B cell (primary cell): ENCODE data around the gene TBC1D17. TPM values are rescaled to one million over a fixed set of nuclear protein-coding genes. Genes with fewer than 3 reads are reported as not detected.
A peak's percentile ranks its signal among the peaks of the same experiment; 100 is the strongest.

Source experiments
- ATAC-seq: fragments of 200-7000 bp; cut with Tn5 transposase; one replicate; pipeline ENCODE4 v1.10.0; 2021; ENCODE audit warnings: low read depth, mild to moderate bottlenecking, moderate number of reproducible peaks, moderate library complexity
- CTCF ChIA-PET: fragments of 350-600 bp; sonication (Branson Sonifier 250); formaldehyde crosslinking; loops from one replicate; lab custom pipeline; 2021; ENCODE audit warnings: antibody characterized with exemption, inconsistent platforms; lab: Charles Lee
- POLR2A ChIA-PET: fragments of 350-600 bp; sonication (Branson Sonifier 250); formaldehyde crosslinking; loops from one replicate; lab custom pipeline; 2021; ENCODE audit warnings: antibody characterized with exemption; lab: Charles Lee
- DNase-seq: peaks from one replicate; pipeline ENCODE4 v3.0.0; 2013
- H2AFZ ChIP-seq: 2 replicates; pipeline ENCODE4 v1.6.1; 2012; ENCODE audit warnings: mild to moderate bottlenecking, low read depth, low read length; ENCODE audit not compliant: insufficient read depth, poor library complexity, severe bottlenecking
- H3K27ac ChIP-seq, 2 donors: 1 replicate in 1 of 2; 2 replicates in 1 of 2; pipeline ENCODE4 v1.5.1; 2012 to 2013; ENCODE audit warnings: low read length in 2 of 2, mild to moderate bottlenecking in 2 of 2, moderate library complexity in 1 of 2
- H3K27me3 ChIP-seq, 4 experiments: fragments of 200-600 bp in 1 of 4; sonication (generic) in 1 of 4; replicated peaks in 1 of 4; 1 replicate in 2 of 4; 2 replicates in 2 of 4; pipeline versions ENCODE4 v1.6.1 to v1.7.0; 2013 to 2016; ENCODE audit warnings: low read length in 3 of 4, mild to moderate bottlenecking in 2 of 4, mixed read lengths in 1 of 4, moderate library complexity in 1 of 4; ENCODE audit not compliant: insufficient read depth in 4 of 4, control insufficient read depth in 3 of 4; ENCODE audit errors: control extremely low read depth in 1 of 4
- H3K36me3 ChIP-seq, 2 experiments: replicated peaks in 1 of 2; 1 replicate in 1 of 2; 2 replicates in 1 of 2; pipeline versions ENCODE4 v1.6.1 to v1.7.1; 2013; ENCODE audit warnings: low read length in 1 of 2; ENCODE audit not compliant: insufficient read depth in 2 of 2, control insufficient read depth in 1 of 2; ENCODE audit errors: control extremely low read depth in 1 of 2, extremely low read depth in 1 of 2
- H3K4me1 ChIP-seq, 2 donors: fragments of 200-600 bp in 1 of 2; sonication (generic) in 1 of 2; 1 replicate in 1 of 2; 2 replicates in 1 of 2; pipeline versions ENCODE4 v1.5.1 to v1.6.1; 2013 to 2017; ENCODE audit warnings: low read length in 2 of 2; ENCODE audit not compliant: control insufficient read depth in 2 of 2, insufficient read depth in 2 of 2
- H3K4me2 ChIP-seq: replicated peaks from 2 replicates; pipeline ENCODE3; 2012; ENCODE audit warnings: mild to moderate bottlenecking, low read depth, low read length; ENCODE audit not compliant: poor library complexity, severe bottlenecking
- H3K4me3 ChIP-seq, 5 experiments: fragments of 200-600 bp in 1 of 5; sonication (generic) in 1 of 5; 1 replicate in 3 of 5; 2 replicates in 2 of 5; pipeline versions ENCODE4 v1.5.1 to v1.7.0; 2011 to 2016; ENCODE audit warnings: low read length in 4 of 5, mild to moderate bottlenecking in 4 of 5, low read depth in 2 of 5, control low read depth in 1 of 5, moderate library complexity in 1 of 5; ENCODE audit not compliant: insufficient read depth in 1 of 5; ENCODE audit errors: control extremely low read depth in 1 of 5, extremely low read depth in 1 of 5
- H3K79me2 ChIP-seq: fragments of 200-600 bp; sonication (generic); one replicate; pipeline ENCODE4 v1.6.0; 2016; ENCODE audit warnings: low read length; ENCODE audit not compliant: control insufficient read depth, insufficient read depth
- H3K9ac ChIP-seq: fragments of 200-600 bp; sonication (generic); 2 replicates; pipeline ENCODE4 v1.6.1; 2017; ENCODE audit warnings: mild to moderate bottlenecking, low read length, moderate library complexity
- H3K9me3 ChIP-seq, 3 donors: one replicate each; pipeline versions ENCODE4 v1.6.1 to v1.7.1; 2013; ENCODE audit warnings: low read length in 2 of 3; ENCODE audit not compliant: control insufficient read depth in 2 of 3, insufficient read depth in 1 of 3; ENCODE audit errors: control extremely low read depth in 1 of 3
- H4K20me1 ChIP-seq: 2 replicates; pipeline ENCODE4 v1.6.0; 2012; ENCODE audit warnings: mild to moderate bottlenecking, low read length; ENCODE audit not compliant: insufficient read depth, control insufficient read depth, poor library complexity, severe bottlenecking
- H3K27ac Mint-ChIP-seq: one replicate; pipeline ENCODE4 v1.8.0; 2021; ENCODE audit warnings: mixed read lengths
- H3K27me3 Mint-ChIP-seq: one replicate; pipeline ENCODE4 v1.8.0; 2021; ENCODE audit warnings: mixed read lengths
- H3K4me1 Mint-ChIP-seq: one replicate; pipeline ENCODE4 v1.8.0; 2021; ENCODE audit warnings: mixed read lengths
- H3K4me3 Mint-ChIP-seq: one replicate; pipeline ENCODE4 v1.8.0; 2021; ENCODE audit warnings: mixed read lengths
- H3K9me3 Mint-ChIP-seq: one replicate; pipeline ENCODE4 v1.8.0; 2022; ENCODE audit warnings: mixed read lengths; ENCODE audit not compliant: insufficient read depth
- CTCF ChIP-seq: fragments of 200-600 bp; IDR thresholded peaks from one replicate; pipeline ENCODE4 v1.8.0; 2022; ENCODE audit warnings: antibody characterized with exemption, mild to moderate bottlenecking
- EZH2 ChIP-seq: IDR thresholded peaks from 2 replicates; pipeline ENCODE4 v1.6.1; 2012; ENCODE audit warnings: borderline replicate concordance, low read depth, mild to moderate bottlenecking, moderate library complexity, low read length; ENCODE audit not compliant: insufficient read depth, poor library complexity, severe bottlenecking
- WGBS: methylation state at CpG from one replicate; pipeline ENCODE4 v1.1.5; 2013; ENCODE audit warnings: missing lambda C conversion rate; ENCODE audit not compliant: insufficient coverage; 5-methylcytosine and 5-hydroxymethylcytosine counted together
- intact Hi-C: fragments of 100-400 bp; cut with micrococcal nuclease; formaldehyde crosslinking; loops from one replicate; pipeline ENCODE4 v1.10.0; 2022
- polyA plus RNA-seq: library from polyadenylated mRNA; depleted of rRNA; stranded (reverse); fragments of >200 nt; gene quantifications from 2 replicates; pipeline ENCODE4 v1.2.3, GENCODE V29; 2012
- total RNA-seq, 2 donors: library from RNA; stranded (reverse); fragments of 120-200 nt in 1 of 2; gene quantifications; 1 replicate in 1 of 2; 2 replicates in 1 of 2; pipeline versions ENCODE4 v1.2.3 to v1.2.4, GENCODE V29; 2013 to 2022

The TBC1D17 gene
- total and polyA plus RNA-seq, 2 donors (not counting 1 experiment from before 2014, with no cell fraction given) = 85.7 to 98.7 TPM

DNA sequence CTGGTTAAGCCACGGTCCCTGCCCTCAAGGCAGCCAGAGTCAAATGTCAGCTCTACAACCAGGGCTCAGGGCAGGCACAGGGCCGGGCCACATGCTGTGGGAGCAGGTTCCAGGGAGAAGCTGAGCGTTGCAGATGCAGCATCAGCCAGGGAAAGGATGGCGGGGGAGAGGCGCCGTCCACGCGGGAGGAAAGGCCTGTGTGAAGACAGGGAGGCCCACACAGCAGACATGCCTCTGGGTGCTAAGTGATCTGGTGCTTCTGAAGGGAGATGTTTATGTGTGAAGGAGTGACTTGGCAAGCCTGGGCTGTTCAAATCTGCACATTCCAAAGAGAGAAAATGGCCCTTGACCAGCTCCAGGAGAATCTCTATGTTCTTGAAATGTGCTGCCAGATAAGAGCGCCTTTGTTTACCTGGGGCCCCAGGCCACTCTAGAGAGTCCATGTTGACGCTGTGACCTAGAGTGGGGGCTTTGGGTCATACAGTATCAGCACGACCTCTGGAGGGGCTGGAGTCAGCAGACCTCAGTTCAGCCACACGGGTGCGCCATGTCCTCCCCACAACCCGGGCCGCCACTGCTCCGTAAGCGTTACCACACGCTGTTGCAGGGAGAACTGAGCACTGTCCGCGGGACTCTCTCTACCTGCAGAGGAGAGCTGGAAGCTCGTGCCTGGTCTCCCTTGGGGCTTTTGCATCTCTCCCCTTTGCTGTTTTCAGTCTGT is 35.6 kb downstream of the TBC1D17 start:
- Histone ChIP-seq H3K36me3 (peaks cover 0 to 57% of the 10 kb centered on the region in 2 experiments), H3K9ac (no peak overlapping the region), H3K4me3 (no peak overlapping the region), H3K4me1 (peaks cover 18 to 32% of the 10 kb centered on the region in 2 donors), H3K27ac (no peak overlapping the region), H3K4me2 (no peak overlapping the region), H2AFZ (no peak overlapping the region), H4K20me1 (peaks cover 39% of the 10 kb centered on the region), H3K27me3 (no peaks in the 10 kb centered on the region), H3K9me3 (peaks cover 0 to 3% (median 0%) of the 10 kb centered on the region in 3 donors), H3K79me2 (peaks cover 44% of the 10 kb centered on the region)
- Mint-ChIP-seq H3K4me1 (peaks cover 66% of the 10 kb centered on the region), H3K4me3 (no peak overlapping the region), H3K27ac (peak overlapping the region; percentile 80), H3K27me3 (no peaks in the 10 kb centered on the region), H3K9me3 (no peaks in the 10 kb centered on the region)
- no peak for DNase-seq
- CTCF ChIA-PET = interaction anchor here (0.8 to 3.7 kb wide), 2 partner anchors 16 to 23 kb away, joined by 3 to 16 read pairs; partner anchors contain the start of gene IL4I1
- no peak for ATAC-seq
- POLR2A ChIA-PET = no interaction called here
- intact Hi-C loops = no loop called here
- WGBS = 90% methylated on average over 21 of the region's 21 CpGs
- TF ChIP-seq EZH2 (no peak), CTCF (no peak)

- peaks cover 17 to 28% of the 10 kb centered on the region in 2 donors for H3K4me1 ChIP-seq
- ATAC-seq (no peak), DNase-seq (no peak)
- peaks cover 46% of the 10 kb centered on the region for H3K79me2 ChIP-seq
- no peak for TF ChIP-seq CTCF
- TF ChIP-seq EZH2 = no peak
- WGBS = 91% methylated on average over 9 of the region's 10 CpGs
- H3K9me3 Mint-ChIP-seq = no peaks in the 10 kb centered on the region
- H3K27ac ChIP-seq = no peak overlapping the region
- peaks cover 66% of the 10 kb centered on the region for H3K4me1 Mint-ChIP-seq
- peaks cover 0 to 3% (median 0%) of the 10 kb centered on the region in 3 donors for H3K9me3 ChIP-seq
- intact Hi-C loops = no loop called here
- no peak overlapping the region for H3K4me2 ChIP-seq
- H3K9ac ChIP-seq = no peak overlapping the region
- H3K27ac Mint-ChIP-seq = peak overlapping the region; percentile 59
- no peaks in the 10 kb centered on the region for H3K27me3 Mint-ChIP-seq
- POLR2A ChIA-PET = interaction anchor here (1.1 kb wide), 1 partner anchor 20 kb away, joined by 3 read pairs; no protein-coding TSS in a partner anchor
- no peak overlapping the region for H2AFZ ChIP-seq
- CTCF ChIA-PET = interaction anchor here (0.8 to 3.7 kb wide), 2 partner anchors 17 to 24 kb away, joined by 3 to 16 read pairs; partner anchors contain the start of gene IL4I1
- H3K4me3 ChIP-seq = no peak overlapping the region
- no peak overlapping the region for H3K4me3 Mint-ChIP-seq
- H3K36me3 ChIP-seq = peaks cover 0 to 53% of the 10 kb centered on the region in 2 experiments
- H3K27me3 ChIP-seq = no peaks in the 10 kb centered on the region
- H4K20me1 ChIP-seq = peaks cover 38% of the 10 kb centered on the region
Measured at GRCh38 chr19:49913720-49914119, 36.2 kb downstream of the TBC1D17 start.
